GM12892 (cell line): ENCODE data around the gene ARL15.

Experiments used
- POLR2A ChIP-seq: IDR thresholded peaks from 2 replicates; pipeline ENCODE4 v1.6.1; 2011; ENCODE audit warnings: low read depth, low read length, control low read depth
- POLR2AphosphoS5 ChIP-seq: IDR thresholded peaks from 2 replicates; pipeline ENCODE4 v1.6.1; 2011; ENCODE audit warnings: low read depth, low read length, control low read depth
- TAF1 ChIP-seq: IDR thresholded peaks from 2 replicates; pipeline ENCODE4 v1.6.1; 2011; ENCODE audit warnings: low read depth, mild to moderate bottlenecking, control low read depth, low read length, borderline replicate concordance

- TF ChIP-seq POLR2A = no peak
- no peak for TF ChIP-seq POLR2AphosphoS5
- no peak for TF ChIP-seq TAF1
Measured at GRCh38 chr5:53900677-53901076, 409.7 kb downstream of the ARL15 start.
